H4 (cell line): ENCODE data around the gene SHISAL1. TPM values are rescaled to one million over a fixed set of nuclear protein-coding genes. Genes with fewer than 3 reads are reported as not detected.

ENCODE experiments used
- total RNA-seq: library from RNA; depleted of rRNA; stranded (reverse); fragments of >200 nt; shearing (Covaris generic); gene quantifications from 2 replicates; pipeline ENCODE4 v1.2.3, GENCODE V29; 2014; rRNA removed

SHISAL1 gene
- total RNA-seq, 1 experiment from 2014 or later = 7.0 TPM

Other genes starting within 250 kb of the SHISAL1 start
- gene PARVG, start 132.0 kb downstream of the SHISAL1 start, total RNA-seq = 0.04 and 1.1 TPM in 2 replicates
- gene RTL6, start 185.3 kb upstream of the SHISAL1 start, total RNA-seq = 14.1 and 15.7 TPM in 2 replicates